ENCODE measurements around the gene TBC1D19.

GRCh38 chr4:26792639-26793038, 208.8 kb downstream of the TBC1D19 start:
- TF ChIP-seq RCOR1 (IDR thresholded peaks at IDR 0.05; ENCODE audit: borderline replicate concordance in 1 of 2, low read depth in 2 of 2, low read length in 2 of 2) (no peak), CTCF (IDR thresholded peaks at IDR 0.05 in 2 of 3, conservative IDR thresholded peaks at IDR 0.05 in 1 of 3; ENCODE audit: insufficient read depth in 2 of 3, low read depth in 1 of 3, low read length in 3 of 3) (no peak), KHSRP (IDR thresholded peaks at IDR 0.05) (no peak), HDAC6 (IDR thresholded peaks at IDR 0.05; ENCODE audit: low read depth, low read length) (no peak), CUX1 (CRISPR knock-in tag; IDR thresholded peaks at IDR 0.05) (no peak), NR0B1 (IDR thresholded peaks at IDR 0.05; ENCODE audit: partially characterized antibody) (no peak), JUNB (CRISPR knock-in tag; conservative IDR thresholded peaks at IDR 0.05) (no peak), ZNF384 (IDR thresholded peaks at IDR 0.05; ENCODE audit: low read depth, low read length) (no peak), ZNF274 (IDR thresholded peaks at IDR 0.05; ENCODE audit: borderline replicate concordance, low read depth, low read length) (no peak), ZNF449 (CRISPR knock-in tag; IDR thresholded peaks at IDR 0.05) (no peak), IRF1 (CRISPR knock-in tag; IDR thresholded peaks at IDR 0.05; ENCODE audit: borderline replicate concordance) (no peak), ZFX (CRISPR knock-in tag; IDR thresholded peaks at IDR 0.05) (no peak)
